K562 (cell line): ENCODE results near the gene C10orf95. TPM values are rescaled to one million over a fixed set of nuclear protein-coding genes. Genes with fewer than 3 reads are reported as not detected.
A peak's percentile ranks its signal among the peaks of the same experiment; 100 is the strongest.

Experiments
- ATAC-seq: fragments of 200-7000 bp; cut with Tn5 transposase; 3 replicates; pipeline ENCODE4 v1.9.1; 2020; ENCODE audit warnings: moderate library complexity
- BruUV-seq: library from RNA; stranded (reverse); fragments of 400-500 nt; replicated peaks from 2 replicates; lab custom pipeline; 2021; lab: Mats Ljungman, UMichigan
- CTCF ChIA-PET: fragments of 300-600 bp; formaldehyde crosslinking; extraction: SDS; loops from one replicate; lab custom pipeline; 2021; ENCODE audit warnings: low intra/inter-chr PET ratio; lab: Yijun Ruan, JAX
- POLR2A ChIA-PET: fragments of 300-600, 350-650 bp; sonication (Branson Sonifier 250); formaldehyde crosslinking; extraction: SDS; loops from one replicate; lab custom pipeline; 2021; ENCODE audit warnings: antibody characterized with exemption, inconsistent platforms; lab: Yijun Ruan, JAX
- DNase-seq, 4 experiments: peaks; one replicate each; pipeline versions ENCODE4 v3.0.0 to v3.0.0-alpha.2; 2011 to 2018; ENCODE audit warnings: low spot score in 3 of 4, mixed read lengths in 3 of 4; ENCODE audit errors: extremely low read depth in 1 of 4
- FAIRE-seq: peaks from 2 replicates; lab custom pipeline; 2011; peaks lifted over from hg19 to GRCh38; lab: Jason Lieb, UNC
- H2AFZ ChIP-seq: 2 replicates; pipeline ENCODE4 v1.6.0; 2011; ENCODE audit warnings: low read depth, low read length, control low read depth, inconsistent platforms
- H3K27ac ChIP-seq: fragments of 200-600 bp; 3 replicates; pipeline ENCODE4 v1.8.0; 2011; ENCODE audit warnings: low read depth, mild to moderate bottlenecking, control low read depth, inconsistent platforms, low read length, moderate library complexity, mixed read lengths; ENCODE audit errors: extremely low read depth
- H3K27me3 ChIP-seq, 2 experiments: fragments of 300-600 bp in 1 of 2; 2 replicates in 1 of 2; 3 replicates in 1 of 2; pipeline versions ENCODE4 v1.6.0 to v1.8.0; 2011; ENCODE audit warnings: inconsistent platforms in 2 of 2, low read length in 2 of 2, mild to moderate bottlenecking in 1 of 2, mixed read lengths in 1 of 2, moderate library complexity in 1 of 2; ENCODE audit not compliant: control insufficient read depth in 2 of 2, insufficient read depth in 2 of 2
- H3K36me3 ChIP-seq: fragments of 300-600 bp; 3 replicates; pipeline ENCODE4 v1.8.0; 2011; ENCODE audit warnings: mild to moderate bottlenecking, low read length, inconsistent platforms; ENCODE audit not compliant: control insufficient read depth, insufficient read depth
- H3K4me1 ChIP-seq, 2 experiments: fragments of 200-600 bp in 1 of 2; replicated peaks in 1 of 2; 2 replicates in 1 of 2; 3 replicates in 1 of 2; pipeline versions ENCODE4 v1.5.1 to v1.8.0; 2011; ENCODE audit warnings: inconsistent platforms in 2 of 2, low read length in 2 of 2, mild to moderate bottlenecking in 1 of 2, mixed read lengths in 1 of 2, moderate library complexity in 1 of 2; ENCODE audit not compliant: control insufficient read depth in 2 of 2, insufficient read depth in 2 of 2
- H3K4me2 ChIP-seq: 2 replicates; pipeline ENCODE4 v1.6.1; 2011; ENCODE audit warnings: low read length, control low read depth, inconsistent platforms, mixed read lengths; ENCODE audit not compliant: insufficient read depth
- H3K4me3 ChIP-seq: fragments of 200-600 bp; sonication (generic), shearing (Covaris generic); 2 replicates; pipeline ENCODE4 v1.5.1; 2016; ENCODE audit warnings: control low read depth, inconsistent platforms
- H3K79me2 ChIP-seq: fragments of 200-600 bp; 3 replicates; pipeline ENCODE4 v1.8.0; 2011; ENCODE audit warnings: low read length, inconsistent platforms; ENCODE audit not compliant: control insufficient read depth, insufficient read depth
- H3K9ac ChIP-seq, 2 experiments: 2 replicates each; pipeline versions ENCODE4 v1.6.0 to v1.6.1; 2011; ENCODE audit warnings: low read depth in 2 of 2, low read length in 2 of 2, control low read depth in 1 of 2, inconsistent platforms in 1 of 2, mild to moderate bottlenecking in 1 of 2, mixed read lengths in 1 of 2; ENCODE audit not compliant: insufficient read depth in 1 of 2
- H3K9me1 ChIP-seq: one replicate; pipeline ENCODE4 v1.6.0; 2011; ENCODE audit warnings: inconsistent platforms, mild to moderate bottlenecking, low read length, moderate library complexity; ENCODE audit not compliant: control insufficient read depth, insufficient read depth
- H3K9me3 ChIP-seq: replicated peaks from 2 replicates; pipeline ENCODE4 v1.5.1; 2011; ENCODE audit warnings: low read depth, low read length, inconsistent platforms; ENCODE audit not compliant: control insufficient read depth, insufficient read depth
- H4K20me1 ChIP-seq: replicated peaks from 2 replicates; pipeline ENCODE4 v1.6.1; 2011; ENCODE audit warnings: low read length, inconsistent platforms, mixed read lengths; ENCODE audit not compliant: control insufficient read depth, insufficient read depth
- NR2F6 ChIP-seq: fragments of 450-650 bp; formaldehyde crosslinking; IDR thresholded peaks from 2 replicates; pipeline ENCODE4 v1.4.0; 2020; ENCODE audit warnings: mild to moderate bottlenecking
- POLR2A ChIP-seq: fragments of 450-650 bp; conservative IDR thresholded peaks from 2 replicates; pipeline ENCODE4 v1.6.1; 2016
- POLR2G ChIP-seq: fragments of 200-400 bp; formaldehyde crosslinking; IDR thresholded peaks from 2 replicates; pipeline ENCODE4 v1.6.1; 2017; ENCODE audit warnings: low read depth, mild to moderate bottlenecking, antibody characterized with exemption, low read length, moderate library complexity
- RBFOX2 ChIP-seq: fragments of 200-400 bp; formaldehyde crosslinking; IDR thresholded peaks from 2 replicates; pipeline ENCODE4 v1.6.1; 2017; ENCODE audit warnings: low read depth, mild to moderate bottlenecking, low read length, moderate library complexity
- WGBS: fragments of 100-300 bp; shearing (Covaris generic); methylation state at CpG from one replicate; pipeline ENCODE4 v1.1.6; 2016; ENCODE audit warnings: low coverage, mixed read lengths; ENCODE audit not compliant: insufficient coverage; ENCODE audit errors: missing lambda C conversion rate; 5-methylcytosine and 5-hydroxymethylcytosine counted together
- in situ Hi-C: fragments of 300-500 bp; cut with MboI; formaldehyde crosslinking; loops from 4 replicates; pipeline ENCODE4 v1.15.0; 2018; ENCODE audit warnings: inconsistent platforms, mixed read lengths
- intact Hi-C: fragments of 100-400 bp; cut with micrococcal nuclease; formaldehyde crosslinking; loops from 2 replicates; pipeline ENCODE4 v1.14.2; 2022
- polyA plus RNA-seq, 8 experiments: library from polyadenylated mRNA; depleted of rRNA in 4 of 8; stranded (reverse) in 5 of 8; unstranded in 3 of 8; fragments of >200 nt; fragmentation: Nextera tagmentation in 2 of 8; fragmentation: Illumina TruSeq in 1 of 8; extraction: Ambion mirVana in 2 of 8; extraction: Trizol in 1 of 8; gene quantifications; 2 replicates each; pipeline versions ENCODE4 v1.2.1 to v1.2.3, GENCODE V29; 2011 to 2014; ENCODE audit warnings: inconsistent platforms in 1 of 8, missing spikeins in 1 of 8
- total RNA-seq, 7 experiments: library from RNA; depleted of rRNA in 6 of 7; stranded (reverse); fragments of >200 nt in 6 of 7; fragmentation: Illumina TruSeq in 2 of 7; extraction: Trizol in 2 of 7; gene quantifications; 2 replicates each; pipeline versions ENCODE4 v1.2.1 to v1.2.3, GENCODE V29; 2011 to 2021; ENCODE audit warnings: low replicate concordance in 1 of 7

C10orf95 gene
- total and polyA plus RNA-seq, 9 of the 15 experiments (the other 6 are each of a cell fraction or from before 2014, with no cell fraction given): 0.03 to 0.41 (median 0.17) TPM; not detected in 1

DNA sequence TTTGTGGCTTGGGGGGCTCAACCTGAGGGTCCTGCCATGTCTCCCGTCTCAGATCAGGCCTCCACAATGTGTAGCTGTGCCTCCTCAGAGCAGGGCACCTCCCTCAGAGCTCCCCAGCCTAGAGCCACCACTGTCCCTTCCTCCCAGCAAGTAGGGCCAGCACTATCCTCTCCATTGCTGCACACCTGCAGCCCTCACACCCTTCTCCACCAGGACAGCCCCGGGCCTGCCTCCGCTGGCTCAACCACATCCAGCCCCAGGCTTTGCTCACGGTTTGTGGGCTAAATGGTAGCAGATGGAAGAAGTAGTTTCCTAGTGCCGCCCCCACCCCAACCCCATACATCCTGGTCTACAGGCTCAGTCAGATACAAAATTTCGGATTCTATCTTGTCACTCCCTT lies 45.7 kb downstream of the C10orf95 start:
- no peak overlapping the region for H2AFZ ChIP-seq
- peaks cover 3 to 49% of the 10 kb centered on the region in 2 experiments; a peak in 4 of 5 replicates for H3K4me1 ChIP-seq
- H3K79me2 ChIP-seq: no peaks in the 10 kb centered on the region
- ATAC-seq: no peak
- H4K20me1 ChIP-seq: no peaks in the 10 kb centered on the region
- H3K27me3 ChIP-seq: peaks cover 8 to 27% of the 10 kb centered on the region in 2 experiments; a peak in 3 of 5 replicates
- BruUV-seq: no TSS peak
- H3K36me3 ChIP-seq: no peaks in the 10 kb centered on the region
- no peak overlapping the region for H3K27ac ChIP-seq
- WGBS: 57% methylated on average over 2 of the region's 6 CpGs
- FAIRE-seq: no peak
- ChIA-PET POLR2A (interaction anchor here (1.6 kb wide), 1 partner anchor 18 kb away, joined by 3 read pairs; no protein-coding TSS in a partner anchor), CTCF (no interaction called here)
- no peak for DNase-seq
- intact Hi-C loops (no loop called here), in situ Hi-C loops (no loop called here)
- TF ChIP-seq NR2F6: no peak
- H3K9me3 ChIP-seq: no peaks in the 10 kb centered on the region
- peak overlapping the region in 1 of 2 experiments; percentile 35; a peak in 2 of 4 replicates for H3K9ac ChIP-seq
- H3K4me2 ChIP-seq: no peak overlapping the region
- H3K9me1 ChIP-seq: no peaks in the 10 kb centered on the region
- no peak overlapping the region for H3K4me3 ChIP-seq

DNA sequence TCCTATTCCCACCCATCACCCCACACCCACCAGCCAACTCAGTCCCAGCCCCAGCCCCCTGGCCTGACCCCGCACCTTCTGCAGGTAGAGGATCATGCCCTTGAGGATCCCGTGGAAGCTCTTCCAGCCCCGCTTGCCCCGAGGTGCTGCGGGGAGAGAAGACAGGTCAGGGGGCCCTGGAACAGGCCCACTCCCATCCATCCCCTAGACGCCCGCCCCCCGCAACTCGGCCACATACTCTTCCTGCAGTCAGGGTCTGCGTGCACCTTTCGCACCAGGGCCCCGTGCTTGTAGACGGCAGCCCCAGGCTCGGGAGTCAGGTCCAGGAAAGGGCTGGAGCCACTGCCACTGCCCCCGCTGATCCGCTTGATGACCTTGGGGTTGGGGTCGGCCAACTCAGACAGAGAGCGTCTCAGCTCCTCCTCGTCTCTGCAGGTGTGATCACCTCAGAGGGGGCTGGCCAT lies 46.2 kb downstream of the C10orf95 start:
- peaks cover 8 to 22% of the 10 kb centered on the region in 2 experiments; a peak in 3 of 5 replicates for H3K27me3 ChIP-seq
- WGBS: 48% methylated on average over 12 of the region's 19 CpGs
- no peak for DNase-seq
- CTCF ChIA-PET: no interaction called here
- H3K79me2 ChIP-seq: no peaks in the 10 kb centered on the region
- no TSS peak for BruUV-seq
- H3K4me3 ChIP-seq: no peak overlapping the region
- no peaks in the 10 kb centered on the region for H3K9me3 ChIP-seq
- in situ Hi-C loops (no loop called here), intact Hi-C loops (no loop called here)
- H3K27ac ChIP-seq: no peak overlapping the region
- no peaks in the 10 kb centered on the region for H4K20me1 ChIP-seq
- peaks cover 3 to 49% of the 10 kb centered on the region in 2 experiments; a peak in 4 of 5 replicates for H3K4me1 ChIP-seq
- peak overlapping the region in 1 of 2 experiments; percentile 35; a peak in 1 of 4 replicates for H3K9ac ChIP-seq
- TF ChIP-seq RBFOX2: 0 out of 2 replicates have a peak, but pooled peaks have one; percentile 5
- TF ChIP-seq POLR2A: no peak
- peak; percentile 68 for TF ChIP-seq POLR2G
- H2AFZ ChIP-seq: no peak overlapping the region
- FAIRE-seq: no peak
- no peak for ATAC-seq
- no peaks in the 10 kb centered on the region for H3K9me1 ChIP-seq
- 0 out of 3 replicates have a peak, but pooled peaks cover under 1% of the 10 kb centered on the region for H3K36me3 ChIP-seq
- H3K4me2 ChIP-seq: no peak overlapping the region
- POLR2A ChIA-PET: interaction anchor here (1.6 to 2.4 kb wide), 2 partner anchors 15 to 19 kb away, joined by 3 to 8 read pairs; partner anchors contain the start of gene FBXL15
